K562 (cell line): ENCODE measurements around the gene PBX2. TPM values are rescaled to one million over a fixed set of nuclear protein-coding genes. Genes with fewer than 3 reads are reported as not detected.

ENCODE experiments used
- ATAC-seq: fragments of 200-7000 bp; cut with Tn5 transposase; 3 replicates; pipeline ENCODE4 v1.9.1; 2020; ENCODE audit warnings: moderate library complexity
- BruUV-seq: library from RNA; stranded (reverse); fragments of 400-500 nt; replicated peaks from 2 replicates; lab custom pipeline; 2021; lab: Mats Ljungman, UMichigan
- CTCF ChIA-PET: fragments of 300-600 bp; formaldehyde crosslinking; extraction: SDS; loops from one replicate; lab custom pipeline; 2021; ENCODE audit warnings: low intra/inter-chr PET ratio; lab: Yijun Ruan, JAX
- POLR2A ChIA-PET: fragments of 300-600, 350-650 bp; sonication (Branson Sonifier 250); formaldehyde crosslinking; extraction: SDS; loops from one replicate; lab custom pipeline; 2021; ENCODE audit warnings: antibody characterized with exemption, inconsistent platforms; lab: Yijun Ruan, JAX
- DNase-seq, 4 experiments: peaks; one replicate each; pipeline versions ENCODE4 v3.0.0 to v3.0.0-alpha.2; 2011 to 2018; ENCODE audit warnings: low spot score in 3 of 4, mixed read lengths in 3 of 4; ENCODE audit errors: extremely low read depth in 1 of 4
- FAIRE-seq: peaks from 2 replicates; lab custom pipeline; 2011; peaks lifted over from hg19 to GRCh38; lab: Jason Lieb, UNC
- H2AFZ ChIP-seq: 2 replicates; pipeline ENCODE4 v1.6.0; 2011; ENCODE audit warnings: low read depth, low read length, control low read depth, inconsistent platforms
- H3K27ac ChIP-seq: fragments of 200-600 bp; 3 replicates; pipeline ENCODE4 v1.8.0; 2011; ENCODE audit warnings: low read depth, mild to moderate bottlenecking, control low read depth, inconsistent platforms, low read length, moderate library complexity, mixed read lengths; ENCODE audit errors: extremely low read depth
- H3K27me3 ChIP-seq, 2 experiments: fragments of 300-600 bp in 1 of 2; 2 replicates in 1 of 2; 3 replicates in 1 of 2; pipeline versions ENCODE4 v1.6.0 to v1.8.0; 2011; ENCODE audit warnings: inconsistent platforms in 2 of 2, low read length in 2 of 2, mild to moderate bottlenecking in 1 of 2, mixed read lengths in 1 of 2, moderate library complexity in 1 of 2; ENCODE audit not compliant: control insufficient read depth in 2 of 2, insufficient read depth in 2 of 2
- H3K36me3 ChIP-seq: fragments of 300-600 bp; 3 replicates; pipeline ENCODE4 v1.8.0; 2011; ENCODE audit warnings: mild to moderate bottlenecking, low read length, inconsistent platforms; ENCODE audit not compliant: control insufficient read depth, insufficient read depth
- H3K4me1 ChIP-seq, 2 experiments: fragments of 200-600 bp in 1 of 2; replicated peaks in 1 of 2; 2 replicates in 1 of 2; 3 replicates in 1 of 2; pipeline versions ENCODE4 v1.5.1 to v1.8.0; 2011; ENCODE audit warnings: inconsistent platforms in 2 of 2, low read length in 2 of 2, mild to moderate bottlenecking in 1 of 2, mixed read lengths in 1 of 2, moderate library complexity in 1 of 2; ENCODE audit not compliant: control insufficient read depth in 2 of 2, insufficient read depth in 2 of 2
- H3K4me2 ChIP-seq: 2 replicates; pipeline ENCODE4 v1.6.1; 2011; ENCODE audit warnings: low read length, control low read depth, inconsistent platforms, mixed read lengths; ENCODE audit not compliant: insufficient read depth
- H3K4me3 ChIP-seq: fragments of 200-600 bp; sonication (generic), shearing (Covaris generic); 2 replicates; pipeline ENCODE4 v1.5.1; 2016; ENCODE audit warnings: control low read depth, inconsistent platforms
- H3K79me2 ChIP-seq: fragments of 200-600 bp; 3 replicates; pipeline ENCODE4 v1.8.0; 2011; ENCODE audit warnings: low read length, inconsistent platforms; ENCODE audit not compliant: control insufficient read depth, insufficient read depth
- H3K9ac ChIP-seq, 2 experiments: 2 replicates each; pipeline versions ENCODE4 v1.6.0 to v1.6.1; 2011; ENCODE audit warnings: low read depth in 2 of 2, low read length in 2 of 2, control low read depth in 1 of 2, inconsistent platforms in 1 of 2, mild to moderate bottlenecking in 1 of 2, mixed read lengths in 1 of 2; ENCODE audit not compliant: insufficient read depth in 1 of 2
- H3K9me1 ChIP-seq: one replicate; pipeline ENCODE4 v1.6.0; 2011; ENCODE audit warnings: inconsistent platforms, mild to moderate bottlenecking, low read length, moderate library complexity; ENCODE audit not compliant: control insufficient read depth, insufficient read depth
- H3K9me3 ChIP-seq: replicated peaks from 2 replicates; pipeline ENCODE4 v1.5.1; 2011; ENCODE audit warnings: low read depth, low read length, inconsistent platforms; ENCODE audit not compliant: control insufficient read depth, insufficient read depth
- H4K20me1 ChIP-seq: replicated peaks from 2 replicates; pipeline ENCODE4 v1.6.1; 2011; ENCODE audit warnings: low read length, inconsistent platforms, mixed read lengths; ENCODE audit not compliant: control insufficient read depth, insufficient read depth
- ATF4 ChIP-seq: fragments of 450-650 bp; formaldehyde crosslinking; IDR thresholded peaks from 2 replicates; pipeline ENCODE4 v1.4.0; 2022; ENCODE audit warnings: mild to moderate bottlenecking, moderate library complexity
- ATF7 ChIP-seq: fragments of 450-650 bp; IDR thresholded peaks from 2 replicates; pipeline ENCODE4 v1.7.1; 2014; ENCODE audit warnings: mild to moderate bottlenecking, moderate library complexity
- CBX1 ChIP-seq: sonication (generic); IDR thresholded peaks from 2 replicates; pipeline ENCODE4 v1.6.1; 2016; ENCODE audit warnings: antibody characterized with exemption, low read depth, mild to moderate bottlenecking
- CCNT2 ChIP-seq: IDR thresholded peaks from 2 replicates; pipeline ENCODE4 v1.6.1; 2011; ENCODE audit warnings: borderline replicate concordance, low read depth, mild to moderate bottlenecking, moderate library complexity, mixed read lengths, low read length; ENCODE audit not compliant: insufficient read length; ENCODE audit errors: extremely low read depth
- CEBPB ChIP-seq: fragments of 450-650 bp; IDR thresholded peaks from 2 replicates; pipeline ENCODE4 v1.6.1; 2016; ENCODE audit warnings: missing genetic modification characterization, missing compliant biosample characterization
- CEBPG ChIP-seq, 3 experiments: fragments of 200-800 bp in 1 of 3; sonication (Bioruptor generic) in 1 of 3; sonication (generic) in 1 of 3; formaldehyde crosslinking in 1 of 3; IDR thresholded peaks in 2 of 3; conservative IDR thresholded peaks in 1 of 3; 2 replicates each; pipeline versions ENCODE4 v1.6.1 to v1.8.0; 2016 to 2022; ENCODE audit warnings: missing compliant biosample characterization in 2 of 3, missing genetic modification characterization in 2 of 3, mild to moderate bottlenecking in 1 of 3, missing genetic modification reagents in 1 of 3
- JUND ChIP-seq, 2 experiments: IDR thresholded peaks; 2 replicates in 1 of 2; 3 replicates in 1 of 2; pipeline ENCODE4 v1.6.1; 2011; ENCODE audit warnings: borderline replicate concordance in 2 of 2, low read depth in 2 of 2, low read length in 2 of 2, improper control_type of control experiment in 1 of 2, missing biosample characterization in 1 of 2, missing genetic modification characterization in 1 of 2, missing genetic modification reagents in 1 of 2
- RBFOX2 ChIP-seq: fragments of 200-400 bp; formaldehyde crosslinking; IDR thresholded peaks from 2 replicates; pipeline ENCODE4 v1.6.1; 2017; ENCODE audit warnings: low read depth, mild to moderate bottlenecking, low read length, moderate library complexity
- SMC3 ChIP-seq: conservative IDR thresholded peaks from 2 replicates; pipeline ENCODE4 v1.6.1; 2011; ENCODE audit warnings: low read depth, low read length, improper control_type of control experiment; ENCODE audit not compliant: insufficient read depth
- SP1 ChIP-seq: sonication (generic); formaldehyde crosslinking; IDR thresholded peaks from 2 replicates; pipeline ENCODE4 v1.8.1; 2022; ENCODE audit warnings: mild to moderate bottlenecking, missing genetic modification reagents
- TFE3 ChIP-seq: fragments of 450-650 bp; formaldehyde crosslinking; IDR thresholded peaks from 2 replicates; pipeline ENCODE4 v1.4.0; 2020; ENCODE audit warnings: mild to moderate bottlenecking, mixed read lengths
- TRIM24 ChIP-seq, 2 experiments: fragments of 450-650 bp; IDR thresholded peaks; 2 replicates each; pipeline ENCODE4 v1.6.1; 2016
- ZC3H8 ChIP-seq: fragments of 450-650 bp; IDR thresholded peaks from 2 replicates; pipeline ENCODE4 v1.6.1; 2017
- ZNF184 ChIP-seq: sonication (generic); formaldehyde crosslinking; IDR thresholded peaks from 2 replicates; pipeline ENCODE4 v1.5.0; 2020; ENCODE audit warnings: missing genetic modification reagents
- ZNF778 ChIP-seq: fragments of 450-650 bp; formaldehyde crosslinking; IDR thresholded peaks from 2 replicates; pipeline ENCODE4 v1.4.0; 2020; ENCODE audit warnings: mild to moderate bottlenecking, moderate library complexity
- ZSCAN32 ChIP-seq: fragments of 450-650 bp; formaldehyde crosslinking; IDR thresholded peaks from 2 replicates; pipeline ENCODE4 v1.4.0; 2020; ENCODE audit warnings: mild to moderate bottlenecking, moderate library complexity
- WGBS: fragments of 100-300 bp; shearing (Covaris generic); methylation state at CpG from one replicate; pipeline ENCODE4 v1.1.6; 2016; ENCODE audit warnings: low coverage, mixed read lengths; ENCODE audit not compliant: insufficient coverage; ENCODE audit errors: missing lambda C conversion rate; 5-methylcytosine and 5-hydroxymethylcytosine counted together
- in situ Hi-C: fragments of 300-500 bp; cut with MboI; formaldehyde crosslinking; loops from 4 replicates; pipeline ENCODE4 v1.15.0; 2018; ENCODE audit warnings: inconsistent platforms, mixed read lengths
- intact Hi-C: fragments of 100-400 bp; cut with micrococcal nuclease; formaldehyde crosslinking; loops from 2 replicates; pipeline ENCODE4 v1.14.2; 2022
- polyA plus RNA-seq, 8 experiments: library from polyadenylated mRNA; depleted of rRNA in 4 of 8; stranded (reverse) in 5 of 8; unstranded in 3 of 8; fragments of >200 nt; fragmentation: Nextera tagmentation in 2 of 8; fragmentation: Illumina TruSeq in 1 of 8; extraction: Ambion mirVana in 2 of 8; extraction: Trizol in 1 of 8; gene quantifications; 2 replicates each; pipeline versions ENCODE4 v1.2.1 to v1.2.3, GENCODE V29; 2011 to 2014; ENCODE audit warnings: inconsistent platforms in 1 of 8, missing spikeins in 1 of 8
- total RNA-seq, 7 experiments: library from RNA; depleted of rRNA in 6 of 7; stranded (reverse); fragments of >200 nt in 6 of 7; fragmentation: Illumina TruSeq in 2 of 7; extraction: Trizol in 2 of 7; gene quantifications; 2 replicates each; pipeline versions ENCODE4 v1.2.1 to v1.2.3, GENCODE V29; 2011 to 2021; ENCODE audit warnings: low replicate concordance in 1 of 7

The PBX2 gene
- total and polyA plus RNA-seq, 9 of the 15 experiments (the other 6 are each of a cell fraction or from before 2014, with no cell fraction given): 1.9 to 134 (median 62.5) TPM

GRCh38 chr6:32146687-32147086 is 43.3 kb downstream of the PBX2 start (continued):
- TF ChIP-seq TFE3 (CRISPR knock-in tag) (no peak), CBX1 (no peak), ZNF184 (CRISPR knock-in tag) (no peak), CCNT2 (no peak), ZNF778 (no peak)

- Histone ChIP-seq H3K79me2 (no peaks in the 10 kb centered on the region), H3K4me3 (no peak overlapping the region), H3K4me1 (peaks cover 9 to 19% of the 10 kb centered on the region in 2 experiments), H4K20me1 (no peaks in the 10 kb centered on the region), H3K36me3 (no peaks in the 10 kb centered on the region), H3K27ac (no peak overlapping the region), H3K9me3 (no peaks in the 10 kb centered on the region), H2AFZ (0 out of 2 replicates have a peak overlapping the region, but pooled peaks have one; percentile 3), H3K27me3 (no peaks in the 10 kb centered on the region), H3K9me1 (no peaks in the 10 kb centered on the region), H3K9ac (no peak overlapping the region), H3K4me2 (no peak overlapping the region)
- in situ Hi-C loops: no loop called here
- BruUV-seq: no TSS peak
- POLR2A ChIA-PET: interaction anchor here (0.9 to 1.6 kb wide), 2 partner anchors 15 to 30 kb away, joined by 3 to 4 read pairs; no protein-coding TSS in a partner anchor
- DNase-seq: no peak
- CTCF ChIA-PET: no interaction called here
- no peak for FAIRE-seq
- intact Hi-C loops: no loop called here
- WGBS: 20% methylated on average over 1 of the region's 1 CpG
- ATAC-seq: no peak
- TF ChIP-seq JUND (IDR thresholded peaks at IDR 0.05; ENCODE audit: borderline replicate concordance, low read depth, low read length) (peak; percentile 38; the same call in 1 of the 2 replicates), JUND (tag; IDR thresholded peaks at IDR 0.05; ENCODE audit: borderline replicate concordance, low read depth, low read length) (no peak; the same call in 2 of the 3 replicates), CEBPG (CRISPR knock-in tag; IDR thresholded peaks at IDR 0.05) (peak; percentile 60; the same call in 1 of the 2 replicates), CEBPG (tag; conservative IDR thresholded peaks at IDR 0.05 in 1 of 2, IDR thresholded peaks at IDR 0.05 in 1 of 2) (peak; percentile 93 to 96), TRIM24 (IDR thresholded peaks at IDR 0.05) (peak; percentile 40 to 43; a peak in 1 of 4 replicates), ZC3H8 (no peak), ATF4 (peak; percentile 72), SMC3 (no peak), ZSCAN32 (CRISPR knock-in tag) (peak; percentile 86), RBFOX2 (no peak), SP1 (CRISPR knock-in tag) (no peak), CEBPB (tag) (peak; percentile 70), ATF7 (peak; percentile 64)
Observed at GRCh38 chr6:32146287-32146686, 43.7 kb downstream of the PBX2 start.
